ENCODE results near the gene TAS2R39. TPM values are rescaled to one million over a fixed set of nuclear protein-coding genes. Genes with fewer than 3 reads are reported as not detected.
A peak's percentile ranks its signal among the peaks of the same experiment; 100 is the strongest.

The TAS2R39 gene
- total RNA-seq, 1 experiment from 2014 or later, result not detected

GRCh38 chr7:143222782-143223181 lies 39.6 kb downstream of the TAS2R39 start:
- Histone ChIP-seq H3K9me3 (ENCODE audit: control insufficient read depth, low read depth, low read length) (no peaks in the 10 kb centered on the region), H2BK120ac (ENCODE audit: low read depth, low read length, poor library complexity, severe bottlenecking) (no peak overlapping the region), H2AK5ac (ENCODE audit: insufficient read length, low read length) (no peak overlapping the region), H2BK12ac (ENCODE audit: insufficient read length, low read depth, low read length) (no peak overlapping the region), H3K27ac (ENCODE audit: insufficient read length, low read depth, low read length) (no peak overlapping the region), H3K4ac (ENCODE audit: low read depth, low read length) (no peak overlapping the region), H2AFZ (ENCODE audit: low read length) (no peak overlapping the region), H4K5ac (ENCODE audit: insufficient read length, low read depth, low read length) (no peak overlapping the region), H3K23ac (ENCODE audit: insufficient read length, low read depth, low read length) (no peak overlapping the region), H3K79me1 (ENCODE audit: insufficient read depth, low read depth, low read length, poor library complexity, severe bottlenecking) (no peaks in the 10 kb centered on the region), H4K91ac (ENCODE audit: insufficient read length, low read depth, low read length) (no peak overlapping the region), H3K4me2 (ENCODE audit: insufficient read depth, insufficient read length, low read length) (no peak overlapping the region), H3K4me1 (ENCODE audit: insufficient read depth, low read length) (no peaks in the 10 kb centered on the region), H3K27me3 (ENCODE audit: insufficient read depth, low read length) (no peaks in the 10 kb centered on the region), H4K20me1 (ENCODE audit: control insufficient read depth, insufficient read depth, insufficient read length) (no peaks in the 10 kb centered on the region), H4K8ac (replicated peaks; ENCODE audit: insufficient read length, low read depth, low read length) (no peak overlapping the region), H2BK15ac (ENCODE audit: low read depth, low read length) (no peak overlapping the region), H2BK20ac (ENCODE audit: low read depth, low read length, poor library complexity, severe bottlenecking) (no peak overlapping the region), H3K9ac (ENCODE audit: extremely low read depth, insufficient read length, low read length) (no peak overlapping the region), H3T11ph (ENCODE audit: low read length) (no peak overlapping the region), H3K79me2 (ENCODE audit: insufficient read depth, low read length) (no peaks in the 10 kb centered on the region), H3K18ac (ENCODE audit: insufficient read length, low read depth, low read length) (no peak overlapping the region), H3K23me2 (ENCODE audit: insufficient read length, low read depth, low read length, poor library complexity, severe bottlenecking) (no peaks in the 10 kb centered on the region), H3K56ac (ENCODE audit: insufficient read length, low read depth, low read length) (no peak overlapping the region), H3K14ac (ENCODE audit: insufficient read depth, low read length) (no peak overlapping the region), H2BK5ac (ENCODE audit: insufficient read length, low read length) (no peak overlapping the region)
- H3K27ac Mint-ChIP-seq, result peak overlapping the region in 1 of 3 experiments; percentile 13; a peak in 1 of 7 replicates
- WGBS (ENCODE audit: extremely low coverage, insufficient read length, low lambda C conversion rate), result no CpG with 5 or more reads among the region's 7 CpGs
- no peak for DNase-seq
- no peak for TF ChIP-seq CTCF (conservative IDR thresholded peaks at IDR 0.05)
- H3K4me1 Mint-ChIP-seq, result no peaks in the 10 kb centered on the region
- no peak overlapping the region for H3K4me3 Mint-ChIP-seq
- H3K36me3 Mint-ChIP-seq (ENCODE audit: insufficient read depth in 1 of 3, low read depth in 3 of 3), result no peaks in the 10 kb centered on the region
- peaks cover 11% of the 10 kb centered on the region; the same call in 1 of the 2 replicates for H3K27me3 Mint-ChIP-seq (ENCODE audit: low read depth)
- H3K9me3 Mint-ChIP-seq, result no peaks in the 10 kb centered on the region; a peak in 1 of 5 replicates

Data from H9 (cell line).